NCI-H2107 treated with DMSO at 0.1 percent for 48 hours (cell line): ENCODE data around the gene NPC1.
A peak's percentile ranks its signal among the peaks of the same experiment; 100 is the strongest.

Experiments used
- DNase-seq: peaks from one replicate; lab custom pipeline; 2025; ENCODE audit not compliant: unreplicated experiment; lab: John Stamatoyannopoulos, UW

The NPC1 gene

GRCh38 chr18:23609390-23610023, 23.2 kb upstream of the NPC1 start:
- DNase-seq, result no peak

- DNase-seq, result no peak
Measured at GRCh38 chr18:23608211-23608610, 21.9 kb upstream of the NPC1 start.

DNA sequence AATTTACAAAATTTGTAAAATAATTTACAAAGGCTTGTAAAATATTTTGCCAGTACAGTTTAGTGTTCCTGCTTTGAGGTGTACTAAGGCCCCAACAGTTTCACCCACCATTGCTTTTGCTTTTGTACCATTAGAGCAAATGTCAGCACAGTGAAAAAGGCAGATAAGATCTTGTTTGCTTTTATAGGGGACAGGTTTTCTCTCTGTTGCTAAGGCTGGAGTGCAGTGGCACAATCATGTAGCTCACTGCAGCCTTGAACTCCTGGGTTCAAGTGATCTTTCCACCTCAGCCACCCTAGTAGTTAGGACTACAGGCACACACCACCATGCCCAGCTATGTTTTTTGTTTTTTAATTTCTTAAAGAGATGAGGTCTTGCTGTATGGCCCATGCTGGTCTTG, 19.6 kb upstream of the NPC1 start:
- no peak for DNase-seq

GRCh38 chr18:23599809-23600208, 13.5 kb upstream of the NPC1 start:
- no peak for DNase-seq

DNA sequence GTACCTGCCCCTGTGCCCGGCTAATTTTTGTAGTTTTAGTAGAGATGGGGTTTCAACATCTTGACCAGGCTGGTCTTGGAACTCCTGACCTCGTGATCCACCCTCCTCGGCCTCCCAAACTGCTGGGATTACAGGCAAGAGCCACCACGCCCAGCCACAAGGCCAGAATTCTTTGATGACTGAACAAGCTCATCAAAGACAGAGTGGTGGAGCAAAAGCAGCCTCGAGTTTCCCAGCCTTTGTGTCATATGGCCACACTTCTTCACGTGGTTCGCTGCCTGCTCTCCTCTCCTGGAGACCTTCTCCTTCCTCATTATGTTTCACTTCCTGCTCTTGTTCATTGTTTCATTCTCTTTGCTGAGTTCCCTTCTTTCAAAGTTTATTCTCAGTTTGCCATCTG, 9.9 kb upstream of the NPC1 start:
- no peak for DNase-seq

GRCh38 chr18:23595591-23595990, 9.3 kb upstream of the NPC1 start:
- DNase-seq, result no peak

- no peak for DNase-seq
Measured at GRCh38 chr18:23593720-23594119, 7.4 kb upstream of the NPC1 start.

DNA sequence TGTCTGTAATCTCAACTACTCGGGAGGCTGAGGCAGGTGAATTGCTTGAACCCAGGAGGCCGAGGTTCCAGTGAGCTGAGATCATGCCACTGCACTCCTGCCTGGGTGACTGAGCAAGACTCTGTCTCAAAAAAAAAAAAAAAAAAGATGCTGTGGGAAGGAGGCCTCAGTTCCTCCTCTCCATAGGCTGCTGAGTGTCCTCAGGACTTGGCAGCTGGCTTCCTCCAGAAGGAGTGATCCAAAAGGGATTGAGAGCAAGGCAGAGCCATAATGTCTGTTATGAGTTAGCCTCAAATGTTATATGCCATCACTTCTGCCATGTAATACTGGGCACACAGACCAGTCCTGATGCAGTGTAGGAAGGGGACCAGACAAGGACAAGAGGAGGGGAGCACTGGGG, 6.6 kb upstream of the NPC1 start:
- no peak for DNase-seq

GRCh38 chr18:23591011-23591410, 4.7 kb upstream of the NPC1 start:
- no peak for DNase-seq

DNA sequence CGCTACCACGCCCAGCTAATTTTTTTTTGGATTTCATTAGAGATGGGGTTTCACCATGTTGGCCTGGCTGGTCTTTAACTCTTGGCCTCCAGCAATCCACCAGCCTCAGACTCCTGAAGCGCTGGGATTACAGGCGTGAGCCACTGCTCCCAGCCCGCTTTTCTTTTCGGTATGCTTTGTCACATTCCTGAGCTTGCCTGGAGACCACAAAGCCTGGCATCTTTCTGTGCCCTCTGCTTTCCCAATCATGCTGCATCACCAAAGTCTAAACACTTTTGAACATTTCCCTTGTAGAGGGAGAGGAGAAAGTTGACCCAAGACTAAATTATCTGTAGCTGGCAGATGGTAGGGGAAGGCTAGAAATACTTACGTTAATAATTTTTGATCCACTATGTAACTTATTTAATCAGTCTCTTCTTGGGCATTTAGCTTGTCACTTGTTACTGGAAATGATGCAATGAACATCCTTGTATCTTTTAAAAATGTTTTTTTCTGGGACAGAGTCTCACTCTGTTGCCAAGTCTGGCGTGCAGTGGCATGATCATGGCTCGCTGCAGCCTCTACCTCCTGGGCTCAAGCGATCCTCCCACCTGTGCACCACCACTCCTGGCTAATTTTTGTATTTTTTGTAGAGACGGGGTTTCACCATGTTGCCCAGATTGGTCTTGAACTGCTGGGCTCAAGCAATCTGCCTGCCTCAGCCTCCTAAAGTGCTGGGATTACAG, 2.7 kb upstream of the NPC1 start:
- DNase-seq, result no peak

DNA sequence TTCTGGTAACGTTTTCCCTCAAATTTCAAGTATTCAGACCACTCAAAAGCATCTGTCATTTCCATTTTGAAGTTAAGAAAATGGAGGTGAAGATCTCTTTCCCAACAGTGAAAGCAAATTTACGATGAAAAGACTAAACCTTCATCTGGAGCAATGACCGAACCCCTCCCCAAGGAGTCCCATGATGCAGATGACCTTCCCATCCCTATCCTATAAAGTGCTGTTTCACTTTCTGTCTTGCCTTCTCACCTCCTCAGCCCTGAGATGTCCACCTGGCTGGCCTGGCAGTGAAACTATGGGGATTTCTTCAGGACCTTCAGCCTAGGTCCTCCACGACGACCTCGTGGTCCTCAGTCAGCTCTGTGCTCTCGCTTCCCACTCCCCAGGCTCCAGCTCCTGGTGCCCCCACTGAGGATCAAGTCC, 925 bp upstream of the NPC1 start:
- DNase-seq, result no peak

DNA sequence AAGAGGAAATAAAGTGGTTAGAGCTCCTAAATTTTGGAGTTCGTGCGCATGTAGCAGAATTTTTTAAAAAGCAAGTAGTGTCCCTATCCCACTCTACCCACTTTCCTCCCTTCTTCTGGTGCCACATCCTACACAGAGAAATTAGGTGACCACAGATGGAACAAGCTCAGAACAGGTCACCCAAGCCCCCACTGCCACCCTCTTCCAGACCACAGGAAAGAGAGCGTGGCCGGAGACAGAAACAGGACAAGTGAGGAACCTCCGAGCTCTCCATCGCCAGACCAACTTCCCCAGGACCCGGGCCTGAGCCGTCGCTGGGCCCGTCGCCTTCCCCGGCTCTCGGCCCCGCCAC, 433 bp downstream of the NPC1 start:
- no peak for DNase-seq

GRCh38 chr18:23585007-23585871, 1.1 kb downstream of the NPC1 start:
- peak; percentile 39 for DNase-seq

DNA sequence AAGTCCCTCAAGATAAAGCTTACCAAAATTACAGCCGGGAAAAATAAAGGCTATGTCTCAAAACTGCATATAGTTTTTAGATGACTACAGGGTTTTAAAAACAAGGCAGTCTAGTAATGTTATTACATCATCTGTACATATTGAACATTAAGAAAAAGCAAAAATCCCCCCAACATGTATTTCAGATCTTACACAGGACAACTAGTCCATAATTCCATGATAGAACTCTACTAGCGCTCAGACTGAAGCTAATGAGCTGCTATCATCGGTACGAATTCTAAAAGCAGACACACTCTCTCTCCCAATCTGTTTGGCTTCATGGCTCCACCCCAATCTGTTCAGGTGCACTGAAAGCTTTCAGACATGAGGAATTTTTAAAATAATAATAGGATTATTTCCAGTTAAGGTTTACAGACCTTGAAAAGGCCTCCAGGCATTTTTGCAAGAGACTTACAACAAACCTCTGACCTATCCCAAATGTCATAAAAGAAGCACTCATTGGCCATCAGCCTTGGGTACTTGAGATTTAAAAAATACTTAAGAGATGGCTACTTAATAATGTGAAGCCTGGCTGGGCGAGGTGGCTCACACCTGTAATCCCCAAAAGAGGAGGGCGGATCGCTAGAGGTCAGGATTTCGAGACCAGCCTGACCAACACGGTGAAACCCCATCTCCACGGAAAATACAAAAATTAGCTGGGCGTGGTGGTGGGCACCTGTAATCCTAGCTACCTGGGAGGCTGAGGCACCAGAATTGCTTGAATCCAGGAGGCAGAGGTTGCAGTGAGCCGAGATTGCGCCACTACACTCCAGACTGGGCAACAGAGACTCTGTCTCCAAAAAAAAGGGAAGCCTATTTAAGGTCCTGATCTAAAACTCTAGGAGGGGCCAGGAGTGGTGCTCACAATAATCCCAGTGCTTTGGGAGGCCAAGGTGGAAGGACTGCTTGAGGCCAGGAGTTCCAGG, 2.0 kb downstream of the NPC1 start:
- no peak for DNase-seq

GRCh38 chr18:23583071-23583865, 3.0 kb downstream of the NPC1 start:
- no peak for DNase-seq

- DNase-seq, result no peak
Measured at GRCh38 chr18:23580677-23581367, 5.5 kb downstream of the NPC1 start.

GRCh38 chr18:23578891-23579653, 7.2 kb downstream of the NPC1 start:
- DNase-seq, result no peak

GRCh38 chr18:23578067-23578701, 8.1 kb downstream of the NPC1 start:
- no peak for DNase-seq
